WTC11 (cell line): ENCODE results near the gene BCL7A. TPM values are rescaled to one million over a fixed set of nuclear protein-coding genes. Genes with fewer than 3 reads are reported as not detected.

Experiments used
- ATAC-seq: fragments of 200-7000 bp; cut with Tn5 transposase; 2 replicates; pipeline ENCODE4 v1.10.0; 2021; ENCODE audit warnings: mild to moderate bottlenecking, moderate library complexity
- CTCF ChIA-PET: fragments of 300-600 bp; sonication (Branson Sonifier 250); formaldehyde crosslinking; loops from one replicate; lab custom pipeline; 2021; ENCODE audit warnings: antibody characterized with exemption; lab: Charles Lee
- POLR2A ChIA-PET: fragments of 350-600 bp; sonication (Branson Sonifier 250); formaldehyde crosslinking; loops from one replicate; lab custom pipeline; 2021; ENCODE audit warnings: antibody characterized with exemption; lab: Charles Lee
- DNase-seq: peaks from one replicate; pipeline ENCODE4 v3.0.0; 2021; ENCODE audit warnings: low spot score
- H3K27ac Mint-ChIP-seq: 2 replicates; pipeline ENCODE4 v1.8.0; 2021; ENCODE audit warnings: mixed read lengths
- H3K27me3 Mint-ChIP-seq: 2 replicates; pipeline ENCODE4 v1.8.0; 2021; ENCODE audit warnings: low read depth, mild to moderate bottlenecking, moderate library complexity, mixed read lengths
- H3K36me3 Mint-ChIP-seq: 2 replicates; pipeline ENCODE4 v1.8.0; 2021; ENCODE audit warnings: mixed read lengths
- H3K4me1 Mint-ChIP-seq: 2 replicates; pipeline ENCODE4 v1.8.0; 2022; ENCODE audit warnings: mixed read lengths
- H3K4me3 Mint-ChIP-seq: 2 replicates; pipeline ENCODE4 v1.8.0; 2021; ENCODE audit warnings: mild to moderate bottlenecking, moderate library complexity, mixed read lengths
- H3K9me3 Mint-ChIP-seq: 2 replicates; pipeline ENCODE4 v1.8.0; 2021; ENCODE audit warnings: mixed read lengths
- ATF1 ChIP-seq: sonication (generic); formaldehyde crosslinking; IDR thresholded peaks from 2 replicates; pipeline ENCODE4 v1.8.1; 2023; ENCODE audit warnings: mild to moderate bottlenecking, moderate library complexity, missing genetic modification reagents
- ESRRA ChIP-seq: sonication (generic); formaldehyde crosslinking; IDR thresholded peaks from 2 replicates; pipeline ENCODE4 v1.8.1; 2022; ENCODE audit warnings: mild to moderate bottlenecking, missing genetic modification reagents, borderline replicate concordance
- FOXK1 ChIP-seq: sonication (generic); formaldehyde crosslinking; IDR thresholded peaks from 2 replicates; pipeline ENCODE4 v1.8.0; 2022; ENCODE audit warnings: mild to moderate bottlenecking, moderate library complexity, missing genetic modification reagents
- NFE2L1 ChIP-seq: sonication (generic); formaldehyde crosslinking; IDR thresholded peaks from 2 replicates; pipeline ENCODE4 v1.8.1; 2023; ENCODE audit warnings: missing genetic modification reagents
- TEAD1 ChIP-seq: sonication (generic); formaldehyde crosslinking; IDR thresholded peaks from 2 replicates; pipeline ENCODE4 v1.8.0; 2022; ENCODE audit warnings: mild to moderate bottlenecking, missing genetic modification reagents
- ZNF219 ChIP-seq: sonication (generic); formaldehyde crosslinking; IDR thresholded peaks from 2 replicates; pipeline ENCODE4 v1.8.0; 2023; ENCODE audit warnings: missing genetic modification reagents, mild to moderate bottlenecking, borderline replicate concordance
- ZNF232 ChIP-seq: sonication (generic); formaldehyde crosslinking; IDR thresholded peaks from 2 replicates; pipeline ENCODE4 v1.8.0; 2022; ENCODE audit warnings: mild to moderate bottlenecking, missing genetic modification reagents
- ZNF396 ChIP-seq: fragments of 250-450 bp; sonication (Bioruptor Pico); IDR thresholded peaks from 2 replicates; pipeline ENCODE4 v1.8.0; 2021; ENCODE audit warnings: mild to moderate bottlenecking, moderate library complexity, borderline replicate concordance
- total RNA-seq: library from RNA; stranded (reverse); gene quantifications from 3 replicates; pipeline ENCODE4 v1.2.3, GENCODE V29; 2021
- TF ChIP-seq, protein P1 (sequence below): sonication (generic); formaldehyde crosslinking; IDR thresholded peaks from 2 replicates; pipeline ENCODE4 v1.8.1; 2022; ENCODE audit warnings: missing genetic modification reagents, borderline replicate concordance
- TF ChIP-seq, protein P2 (sequence below): sonication (generic); formaldehyde crosslinking; IDR thresholded peaks from 2 replicates; pipeline ENCODE4 v1.8.1; 2023; ENCODE audit warnings: mild to moderate bottlenecking, missing genetic modification reagents, moderate library complexity
- TF ChIP-seq, protein P3 (sequence below): sonication (generic); formaldehyde crosslinking; IDR thresholded peaks from 2 replicates; pipeline ENCODE4 v1.8.1; 2023; ENCODE audit warnings: mild to moderate bottlenecking, moderate library complexity, missing genetic modification reagents
- TF ChIP-seq, protein P4 (sequence below): fragments of 250-450 bp; sonication (Bioruptor Pico); IDR thresholded peaks from 2 replicates; pipeline ENCODE4 v1.9.0; 2021; ENCODE audit warnings: mild to moderate bottlenecking
- TF ChIP-seq, protein P5 (sequence below): fragments of 250-450 bp; sonication (Bioruptor Pico); IDR thresholded peaks from 2 replicates; pipeline ENCODE4 v1.9.0; 2021; ENCODE audit warnings: mild to moderate bottlenecking

The BCL7A gene
- total RNA-seq, 1 experiment from 2014 or later = 19.7 TPM

DNA sequence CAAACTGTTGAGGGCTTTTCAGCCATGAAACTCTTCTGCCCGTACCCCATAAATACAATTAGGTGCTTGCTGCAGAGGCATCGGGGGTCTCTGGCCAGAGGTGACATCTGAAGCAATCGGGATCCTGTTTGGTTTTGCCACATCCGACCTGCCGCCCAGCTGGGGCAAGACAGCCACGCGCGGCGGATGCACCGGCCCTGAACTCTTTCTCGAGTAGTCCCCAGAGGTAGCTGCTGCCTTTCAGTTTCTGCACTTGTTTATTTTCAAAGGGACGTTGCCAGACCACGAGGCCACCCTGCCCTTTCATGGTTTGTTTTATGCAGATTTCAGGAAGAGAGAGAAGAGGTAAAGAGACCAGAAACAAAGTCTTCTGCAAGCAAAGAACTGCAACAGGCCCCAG is 46.3 kb downstream of the BCL7A start:
- Mint-ChIP-seq H3K4me1 (peaks cover 35% of the 10 kb centered on the region), H3K9me3 (no peaks in the 10 kb centered on the region), H3K4me3 (no peak overlapping the region), H3K27me3 (no peaks in the 10 kb centered on the region), H3K36me3 (peaks cover 19% of the 10 kb centered on the region), H3K27ac (peak overlapping the region; percentile 45; the same call in 1 of the 2 replicates)
- ChIA-PET CTCF (interaction anchor here (1.1 kb wide), 1 partner anchor 36 kb away, joined by 3 read pairs; no protein-coding TSS in a partner anchor), POLR2A (no interaction called here)
- DNase-seq (no peak), ATAC-seq (no peak)
- TF ChIP-seq ATF1 (CRISPR knock-in tag) = no peak
- no peak for TF ChIP-seq ESRRA (CRISPR knock-in tag)
- TF ChIP-seq, protein P1, sequence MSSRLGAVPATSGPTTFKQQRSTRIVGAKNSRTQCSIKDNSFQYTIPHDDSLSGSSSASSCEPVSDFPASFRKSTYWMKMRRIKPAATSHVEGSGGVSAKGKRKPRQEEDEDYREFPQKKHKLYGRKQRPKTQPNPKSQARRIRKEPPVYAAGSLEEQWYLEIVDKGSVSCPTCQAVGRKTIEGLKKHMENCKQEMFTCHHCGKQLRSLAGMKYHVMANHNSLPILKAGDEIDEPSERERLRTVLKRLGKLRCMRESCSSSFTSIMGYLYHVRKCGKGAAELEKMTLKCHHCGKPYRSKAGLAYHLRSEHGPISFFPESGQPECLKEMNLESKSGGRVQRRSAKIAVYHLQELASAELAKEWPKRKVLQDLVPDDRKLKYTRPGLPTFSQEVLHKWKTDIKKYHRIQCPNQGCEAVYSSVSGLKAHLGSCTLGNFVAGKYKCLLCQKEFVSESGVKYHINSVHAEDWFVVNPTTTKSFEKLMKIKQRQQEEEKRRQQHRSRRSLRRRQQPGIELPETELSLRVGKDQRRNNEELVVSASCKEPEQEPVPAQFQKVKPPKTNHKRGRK (CRISPR knock-in tag) = no peak
- TF ChIP-seq NFE2L1 (CRISPR knock-in tag) = no peak
- no peak for TF ChIP-seq ZNF396 (CRISPR knock-in tag)
- TF ChIP-seq FOXK1 = no peak

DNA sequence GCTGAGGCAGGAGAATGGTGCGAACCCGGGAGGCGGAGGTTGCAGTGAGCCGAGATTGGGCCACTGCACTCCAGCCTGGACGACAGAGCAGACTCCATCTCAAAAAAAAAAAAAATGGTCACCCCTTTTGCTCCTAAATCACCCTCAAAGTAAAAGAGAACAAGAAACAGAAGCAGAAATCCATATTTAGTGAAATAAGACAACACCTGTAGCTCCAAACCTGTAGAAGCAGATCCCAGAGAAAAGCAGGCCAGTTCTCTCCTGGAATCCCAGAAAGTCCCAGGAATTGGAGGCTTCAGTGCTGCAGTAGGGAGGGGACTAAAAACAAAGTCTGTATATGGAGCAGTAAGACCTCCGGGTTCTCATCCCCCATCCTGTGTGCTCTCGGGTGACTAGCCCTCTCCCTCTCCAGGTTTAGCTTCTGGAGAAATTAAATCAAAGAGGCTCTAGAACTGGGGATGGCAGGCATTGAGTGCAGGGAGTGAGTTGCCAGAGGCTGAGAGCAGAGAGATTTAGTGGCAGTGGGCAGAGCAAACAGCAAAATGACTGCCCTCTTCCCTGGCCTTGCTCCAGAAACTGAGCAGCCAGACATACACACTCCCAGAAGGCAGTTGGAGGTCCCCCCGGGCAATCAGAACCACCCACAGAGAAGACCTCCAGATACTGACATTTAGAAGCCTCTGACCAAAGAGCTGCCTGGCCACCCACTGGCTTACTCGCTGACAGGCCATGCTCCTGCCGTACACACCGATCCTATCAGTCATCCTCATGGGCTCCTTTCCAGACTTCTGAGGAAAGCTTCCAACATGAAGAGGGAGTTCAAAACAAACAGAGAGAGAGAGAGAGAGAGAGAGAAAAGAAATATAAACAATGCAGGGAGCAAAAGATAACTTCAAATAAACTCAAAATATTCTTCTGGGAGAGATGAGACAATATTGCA is 50.6 kb downstream of the BCL7A start:
- POLR2A ChIA-PET = interaction anchor here (0.6 to 0.7 kb wide), 2 partner anchors 38 to 131 kb away, joined by 3 read pairs; no protein-coding TSS in a partner anchor
- DNase-seq = no peak
- H3K27ac Mint-ChIP-seq = peak overlapping the region; percentile 85

More for the DNA sequence above, 50.6 kb downstream of the BCL7A start:
- H3K9me3 Mint-ChIP-seq = no peaks in the 10 kb centered on the region
- peak; percentile 56 for ATAC-seq
- CTCF ChIA-PET = interaction anchor here (0.6 to 1.5 kb wide), 3 partner anchors 18 to 210 kb away, joined by 3 to 4 read pairs (median 4); no protein-coding TSS in a partner anchor
- peaks cover 19% of the 10 kb centered on the region for H3K36me3 Mint-ChIP-seq
- H3K4me1 Mint-ChIP-seq = peaks cover 12% of the 10 kb centered on the region
- TF ChIP-seq TEAD1 (CRISPR knock-in tag) (no peak), ZNF219 (CRISPR knock-in tag) (no peak), ZNF232 (CRISPR knock-in tag) (no peak)
- TF ChIP-seq, protein P2, sequence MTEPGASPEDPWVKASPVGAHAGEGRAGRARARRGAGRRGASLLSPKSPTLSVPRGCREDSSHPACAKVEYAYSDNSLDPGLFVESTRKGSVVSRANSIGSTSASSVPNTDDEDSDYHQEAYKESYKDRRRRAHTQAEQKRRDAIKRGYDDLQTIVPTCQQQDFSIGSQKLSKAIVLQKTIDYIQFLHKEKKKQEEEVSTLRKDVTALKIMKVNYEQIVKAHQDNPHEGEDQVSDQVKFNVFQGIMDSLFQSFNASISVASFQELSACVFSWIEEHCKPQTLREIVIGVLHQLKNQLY = no peak
- TF ChIP-seq, protein P3, sequence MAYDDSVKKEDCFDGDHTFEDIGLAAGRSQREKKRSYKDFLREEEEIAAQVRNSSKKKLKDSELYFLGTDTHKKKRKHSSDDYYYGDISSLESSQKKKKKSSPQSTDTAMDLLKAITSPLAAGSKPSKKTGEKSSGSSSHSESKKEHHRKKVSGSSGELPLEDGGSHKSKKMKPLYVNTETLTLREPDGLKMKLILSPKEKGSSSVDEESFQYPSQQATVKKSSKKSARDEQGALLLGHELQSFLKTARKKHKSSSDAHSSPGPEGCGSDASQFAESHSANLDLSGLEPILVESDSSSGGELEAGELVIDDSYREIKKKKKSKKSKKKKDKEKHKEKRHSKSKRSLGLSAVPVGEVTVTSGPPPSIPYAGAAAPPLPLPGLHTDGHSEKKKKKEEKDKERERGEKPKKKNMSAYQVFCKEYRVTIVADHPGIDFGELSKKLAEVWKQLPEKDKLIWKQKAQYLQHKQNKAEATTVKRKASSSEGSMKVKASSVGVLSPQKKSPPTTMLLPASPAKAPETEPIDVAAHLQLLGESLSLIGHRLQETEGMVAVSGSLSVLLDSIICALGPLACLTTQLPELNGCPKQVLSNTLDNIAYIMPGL (CRISPR knock-in tag) = no peak
- TF ChIP-seq, protein P4, sequence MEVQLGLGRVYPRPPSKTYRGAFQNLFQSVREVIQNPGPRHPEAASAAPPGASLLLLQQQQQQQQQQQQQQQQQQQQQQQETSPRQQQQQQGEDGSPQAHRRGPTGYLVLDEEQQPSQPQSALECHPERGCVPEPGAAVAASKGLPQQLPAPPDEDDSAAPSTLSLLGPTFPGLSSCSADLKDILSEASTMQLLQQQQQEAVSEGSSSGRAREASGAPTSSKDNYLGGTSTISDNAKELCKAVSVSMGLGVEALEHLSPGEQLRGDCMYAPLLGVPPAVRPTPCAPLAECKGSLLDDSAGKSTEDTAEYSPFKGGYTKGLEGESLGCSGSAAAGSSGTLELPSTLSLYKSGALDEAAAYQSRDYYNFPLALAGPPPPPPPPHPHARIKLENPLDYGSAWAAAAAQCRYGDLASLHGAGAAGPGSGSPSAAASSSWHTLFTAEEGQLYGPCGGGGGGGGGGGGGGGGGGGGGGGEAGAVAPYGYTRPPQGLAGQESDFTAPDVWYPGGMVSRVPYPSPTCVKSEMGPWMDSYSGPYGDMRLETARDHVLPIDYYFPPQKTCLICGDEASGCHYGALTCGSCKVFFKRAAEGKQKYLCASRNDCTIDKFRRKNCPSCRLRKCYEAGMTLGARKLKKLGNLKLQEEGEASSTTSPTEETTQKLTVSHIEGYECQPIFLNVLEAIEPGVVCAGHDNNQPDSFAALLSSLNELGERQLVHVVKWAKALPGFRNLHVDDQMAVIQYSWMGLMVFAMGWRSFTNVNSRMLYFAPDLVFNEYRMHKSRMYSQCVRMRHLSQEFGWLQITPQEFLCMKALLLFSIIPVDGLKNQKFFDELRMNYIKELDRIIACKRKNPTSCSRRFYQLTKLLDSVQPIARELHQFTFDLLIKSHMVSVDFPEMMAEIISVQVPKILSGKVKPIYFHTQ (CRISPR knock-in tag) = no peak
- TF ChIP-seq, protein P5, sequence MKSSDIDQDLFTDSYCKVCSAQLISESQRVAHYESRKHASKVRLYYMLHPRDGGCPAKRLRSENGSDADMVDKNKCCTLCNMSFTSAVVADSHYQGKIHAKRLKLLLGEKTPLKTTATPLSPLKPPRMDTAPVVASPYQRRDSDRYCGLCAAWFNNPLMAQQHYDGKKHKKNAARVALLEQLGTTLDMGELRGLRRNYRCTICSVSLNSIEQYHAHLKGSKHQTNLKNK (CRISPR knock-in tag) = no peak
- H3K4me3 Mint-ChIP-seq = no peak overlapping the region
- H3K27me3 Mint-ChIP-seq = no peaks in the 10 kb centered on the region
